ENCODE data around the gene EIF3F. TPM values are rescaled to one million over a fixed set of nuclear protein-coding genes. Genes with fewer than 3 reads are reported as not detected.

The EIF3F gene
- polyA plus RNA-seq, 1 donor from 2014 or later: 266 TPM

DNA sequence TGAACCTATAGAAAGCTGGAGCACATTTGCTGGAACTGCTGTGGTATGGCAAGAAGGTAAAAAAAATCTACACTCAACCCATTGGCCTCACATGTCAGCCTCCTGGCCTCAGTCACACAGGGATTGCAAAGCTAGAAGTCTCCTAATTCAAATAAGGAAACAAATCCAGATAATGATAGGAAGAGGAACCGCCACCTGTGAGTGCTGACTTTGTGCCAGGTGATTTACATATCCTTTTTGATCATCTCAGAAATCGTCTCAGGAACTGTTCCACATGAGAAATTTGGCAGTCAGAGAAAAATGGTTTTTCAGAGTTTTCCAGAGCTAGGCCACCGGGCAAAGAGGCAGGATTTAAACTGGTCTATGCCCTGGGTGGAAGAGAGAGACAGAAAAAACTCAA lies 22.9 kb upstream of the EIF3F start:
- Histone ChIP-seq H3K9ac (ENCODE audit: low read length) (no peak overlapping the region), H2AFZ (ENCODE audit: low read depth, low read length) (no peak overlapping the region), H3K27ac (ENCODE audit: low read length) (no peak overlapping the region), H3K79me2 (replicated peaks; ENCODE audit: insufficient read depth, low read length) (no peaks in the 10 kb centered on the region), H4K20me1 (ENCODE audit: insufficient read depth) (no peaks in the 10 kb centered on the region), H3K27me3 (ENCODE audit: insufficient read depth, low read depth, low read length) (no peaks in the 10 kb centered on the region), H3K4me3 (ENCODE audit: low read length) (no peak overlapping the region), H3K4me2 (ENCODE audit: low read length) (no peak overlapping the region), H3K36me3 (ENCODE audit: insufficient read depth, low read length) (no peaks in the 10 kb centered on the region), H3F3A (ENCODE audit: insufficient read depth, low read length, poor library complexity, severe bottlenecking) (no peaks in the 10 kb centered on the region), H3K9me2 (ENCODE audit: insufficient read depth, low read length) (no peaks in the 10 kb centered on the region), H3K9me3 (ENCODE audit: low read length) (no peaks in the 10 kb centered on the region)
- no peak for TF ChIP-seq RAD21 (conservative IDR thresholded peaks at IDR 0.05)
- no peak for TF ChIP-seq CTCF (IDR thresholded peaks at IDR 0.05; ENCODE audit: poor library complexity, severe bottlenecking)
- TF ChIP-seq EZH2 (IDR thresholded peaks at IDR 0.05; ENCODE audit: borderline replicate concordance, insufficient read depth, low read length, poor library complexity, severe bottlenecking): no peak
- TF ChIP-seq MXI1 (conservative IDR thresholded peaks at IDR 0.05; ENCODE audit: poor library complexity, severe bottlenecking): no peak

- TF ChIP-seq, protein P1, sequence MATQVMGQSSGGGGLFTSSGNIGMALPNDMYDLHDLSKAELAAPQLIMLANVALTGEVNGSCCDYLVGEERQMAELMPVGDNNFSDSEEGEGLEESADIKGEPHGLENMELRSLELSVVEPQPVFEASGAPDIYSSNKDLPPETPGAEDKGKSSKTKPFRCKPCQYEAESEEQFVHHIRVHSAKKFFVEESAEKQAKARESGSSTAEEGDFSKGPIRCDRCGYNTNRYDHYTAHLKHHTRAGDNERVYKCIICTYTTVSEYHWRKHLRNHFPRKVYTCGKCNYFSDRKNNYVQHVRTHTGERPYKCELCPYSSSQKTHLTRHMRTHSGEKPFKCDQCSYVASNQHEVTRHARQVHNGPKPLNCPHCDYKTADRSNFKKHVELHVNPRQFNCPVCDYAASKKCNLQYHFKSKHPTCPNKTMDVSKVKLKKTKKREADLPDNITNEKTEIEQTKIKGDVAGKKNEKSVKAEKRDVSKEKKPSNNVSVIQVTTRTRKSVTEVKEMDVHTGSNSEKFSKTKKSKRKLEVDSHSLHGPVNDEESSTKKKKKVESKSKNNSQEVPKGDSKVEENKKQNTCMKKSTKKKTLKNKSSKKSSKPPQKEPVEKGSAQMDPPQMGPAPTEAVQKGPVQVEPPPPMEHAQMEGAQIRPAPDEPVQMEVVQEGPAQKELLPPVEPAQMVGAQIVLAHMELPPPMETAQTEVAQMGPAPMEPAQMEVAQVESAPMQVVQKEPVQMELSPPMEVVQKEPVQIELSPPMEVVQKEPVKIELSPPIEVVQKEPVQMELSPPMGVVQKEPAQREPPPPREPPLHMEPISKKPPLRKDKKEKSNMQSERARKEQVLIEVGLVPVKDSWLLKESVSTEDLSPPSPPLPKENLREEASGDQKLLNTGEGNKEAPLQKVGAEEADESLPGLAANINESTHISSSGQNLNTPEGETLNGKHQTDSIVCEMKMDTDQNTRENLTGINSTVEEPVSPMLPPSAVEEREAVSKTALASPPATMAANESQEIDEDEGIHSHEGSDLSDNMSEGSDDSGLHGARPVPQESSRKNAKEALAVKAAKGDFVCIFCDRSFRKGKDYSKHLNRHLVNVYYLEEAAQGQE (IDR thresholded peaks at IDR 0.05; ENCODE audit: borderline replicate concordance): no peak
- TF ChIP-seq SMC3 (conservative IDR thresholded peaks at IDR 0.05; ENCODE audit: poor library complexity): no peak
- TF ChIP-seq CTCF (IDR thresholded peaks at IDR 0.05; ENCODE audit: poor library complexity, severe bottlenecking): no peak
- TF ChIP-seq TAF1 (IDR thresholded peaks at IDR 0.05; ENCODE audit: low read depth): no peak
- TF ChIP-seq RAD21 (conservative IDR thresholded peaks at IDR 0.05): no peak
- TF ChIP-seq EP300 (conservative IDR thresholded peaks at IDR 0.05; ENCODE audit: poor library complexity, severe bottlenecking): no peak
- no peak for TF ChIP-seq MXI1 (conservative IDR thresholded peaks at IDR 0.05; ENCODE audit: poor library complexity, severe bottlenecking)
- TF ChIP-seq EZH2 (IDR thresholded peaks at IDR 0.05; ENCODE audit: borderline replicate concordance, insufficient read depth, low read length, poor library complexity, severe bottlenecking): no peak
- TF ChIP-seq POLR2AphosphoS5 (IDR thresholded peaks at IDR 0.05): no peak
- H3K27me3 ChIP-seq (ENCODE audit: insufficient read depth, low read depth, low read length): no peaks in the 10 kb centered on the region
- no peak overlapping the region for H3K4me3 ChIP-seq (ENCODE audit: low read length)
- no peak overlapping the region for H3K27ac ChIP-seq (ENCODE audit: low read length)
- H3K79me2 ChIP-seq (replicated peaks; ENCODE audit: insufficient read depth, low read length): no peaks in the 10 kb centered on the region
- H3K36me3 ChIP-seq (ENCODE audit: insufficient read depth, low read length): no peaks in the 10 kb centered on the region
- H3K9ac ChIP-seq (ENCODE audit: low read length): no peak overlapping the region
- H3K9me2 ChIP-seq (ENCODE audit: insufficient read depth, low read length): no peaks in the 10 kb centered on the region
- no peaks in the 10 kb centered on the region for H3K9me3 ChIP-seq (ENCODE audit: low read length)
- H4K20me1 ChIP-seq (ENCODE audit: insufficient read depth): no peaks in the 10 kb centered on the region
- H3K4me2 ChIP-seq (ENCODE audit: low read length): no peak overlapping the region
- no peaks in the 10 kb centered on the region for H3F3A ChIP-seq (ENCODE audit: insufficient read depth, low read length, poor library complexity, severe bottlenecking)
- no peak overlapping the region for H2AFZ ChIP-seq (ENCODE audit: low read depth, low read length)
These were observed 22.3 kb upstream of the EIF3F start for GRCh38 chr11:7964873-7965272.

All from neural cell (in vitro differentiated cells).